OCI-LY1 (cell line): ENCODE results near the gene CRHR1.

ENCODE experiments used
- H2AFZ ChIP-seq: fragments of 200-600 bp; sonication (generic), shearing (Covaris generic); 2 replicates; pipeline ENCODE4 v1.6.0; 2014; ENCODE audit warnings: antibody characterized with exemption, mild to moderate bottlenecking, low read length
- H3F3A ChIP-seq: fragments of 200-600 bp; sonication (generic), shearing (Covaris generic); 2 replicates; pipeline ENCODE4 v1.6.0; 2014; ENCODE audit warnings: mild to moderate bottlenecking, antibody characterized with exemption, low read length, moderate library complexity; ENCODE audit not compliant: insufficient read depth
- H3K27ac ChIP-seq: fragments of 200-600 bp; sonication (generic); 2 replicates; pipeline ENCODE4 v1.5.1; 2014; ENCODE audit warnings: low read length, mixed run types, mild to moderate bottlenecking, low read depth; ENCODE audit not compliant: poor library complexity, severe bottlenecking
- H3K27me3 ChIP-seq: fragments of 200-600 bp; sonication (generic); 2 replicates; pipeline ENCODE4 v1.6.0; 2014; ENCODE audit warnings: antibody characterized with exemption, mild to moderate bottlenecking, low read length, moderate library complexity; ENCODE audit not compliant: insufficient read depth
- H3K36me3 ChIP-seq: fragments of 200-600 bp; sonication (generic); 2 replicates; pipeline ENCODE4 v1.6.1; 2014; ENCODE audit warnings: mild to moderate bottlenecking, antibody characterized with exemption, low read length, moderate library complexity, mixed read lengths; ENCODE audit not compliant: insufficient read depth
- H3K4me1 ChIP-seq: fragments of 200-600 bp; sonication (generic); 2 replicates; pipeline ENCODE4 v1.5.1; 2014; ENCODE audit warnings: mild to moderate bottlenecking, low read length, moderate library complexity; ENCODE audit not compliant: insufficient read depth, severe bottlenecking
- H3K4me2 ChIP-seq: fragments of 200-600 bp; sonication (generic), shearing (Covaris generic); 2 replicates; pipeline ENCODE4 v1.6.1; 2014; ENCODE audit warnings: low read length
- H3K4me3 ChIP-seq: fragments of 200-600 bp; sonication (generic); 2 replicates; pipeline ENCODE4 v1.5.1; 2014; ENCODE audit warnings: low read length, low read depth, mild to moderate bottlenecking, mixed read lengths; ENCODE audit not compliant: poor library complexity, severe bottlenecking
- H3K79me2 ChIP-seq: fragments of 200-600 bp; shearing (Covaris generic); 2 replicates; pipeline ENCODE4 v1.6.1; 2016; ENCODE audit warnings: mixed run types, low read length, mixed read lengths; ENCODE audit not compliant: insufficient read depth
- H3K9ac ChIP-seq: fragments of 200-600 bp; sonication (generic), shearing (Covaris generic); 2 replicates; pipeline ENCODE4 v1.6.1; 2014; ENCODE audit warnings: mild to moderate bottlenecking, low read length, mixed read lengths
- H3K9me2 ChIP-seq: fragments of 200-600 bp; sonication (generic), shearing (Covaris generic); 2 replicates; pipeline ENCODE4 v1.6.1; 2014; ENCODE audit warnings: low read depth, mild to moderate bottlenecking, low read length, mixed read lengths
- H3K9me3 ChIP-seq: fragments of 200-600 bp; shearing (Covaris generic); 2 replicates; pipeline ENCODE4 v1.6.1; 2014; ENCODE audit warnings: low read length, mixed read lengths
- H4K20me1 ChIP-seq: fragments of 200-600 bp; sonication (generic), shearing (Covaris generic); 2 replicates; pipeline ENCODE4 v1.6.0; 2016; ENCODE audit warnings: mild to moderate bottlenecking, low read length; ENCODE audit not compliant: insufficient read depth
- CTCF ChIP-seq: fragments of 200-600 bp; sonication (generic), shearing (Covaris generic); IDR thresholded peaks from 2 replicates; pipeline ENCODE4 v1.5.1; 2017; ENCODE audit warnings: mild to moderate bottlenecking, antibody characterized with exemption, low read length, moderate library complexity, mixed read lengths
- EZH2 ChIP-seq: fragments of 200-600 bp; sonication (generic), shearing (Covaris generic); IDR thresholded peaks from 2 replicates; pipeline ENCODE4 v1.8.0; 2017; ENCODE audit warnings: borderline replicate concordance, mixed run types, mild to moderate bottlenecking, antibody characterized with exemption, low read length, moderate library complexity, mixed read lengths

CRHR1 gene

GRCh38 chr17:45863857-45864654 lies 79.9 kb downstream of the CRHR1 start:
- H4K20me1 ChIP-seq, result no peaks in the 10 kb centered on the region
- H3K36me3 ChIP-seq, result no peaks in the 10 kb centered on the region; the same call in 1 of the 2 replicates
- TF ChIP-seq EZH2 (no peak), CTCF (no peak)
- no peaks in the 10 kb centered on the region for H3K79me2 ChIP-seq
- no peak overlapping the region for H3K27ac ChIP-seq
- H3K9me2 ChIP-seq, result no peaks in the 10 kb centered on the region
- H3K9ac ChIP-seq, result no peak overlapping the region
- H3K4me2 ChIP-seq, result no peak overlapping the region
- no peak overlapping the region for H2AFZ ChIP-seq
- no peak overlapping the region for H3K4me3 ChIP-seq
- H3F3A ChIP-seq, result no peaks in the 10 kb centered on the region
- no peaks in the 10 kb centered on the region for H3K4me1 ChIP-seq
- H3K9me3 ChIP-seq, result 0 out of 2 replicates have a peak, but pooled peaks cover 4% of the 10 kb centered on the region
- no peaks in the 10 kb centered on the region; the same call in 1 of the 2 replicates for H3K27me3 ChIP-seq

- H4K20me1 ChIP-seq, result no peaks in the 10 kb centered on the region
- H3K9me3 ChIP-seq, result 0 out of 2 replicates have a peak, but pooled peaks cover 4% of the 10 kb centered on the region
- no peak overlapping the region for H3K27ac ChIP-seq
- H3F3A ChIP-seq, result no peaks in the 10 kb centered on the region
- H3K9me2 ChIP-seq, result no peaks in the 10 kb centered on the region
- no peaks in the 10 kb centered on the region; the same call in 1 of the 2 replicates for H3K36me3 ChIP-seq
- H3K79me2 ChIP-seq, result no peaks in the 10 kb centered on the region
- H3K4me2 ChIP-seq, result no peak overlapping the region
- no peak overlapping the region for H3K4me3 ChIP-seq
- H3K9ac ChIP-seq, result no peak overlapping the region
- H3K4me1 ChIP-seq, result no peaks in the 10 kb centered on the region
- no peaks in the 10 kb centered on the region; the same call in 1 of the 2 replicates for H3K27me3 ChIP-seq
- no peak for TF ChIP-seq CTCF
- no peak for TF ChIP-seq EZH2
- no peak overlapping the region for H2AFZ ChIP-seq
These were observed 83.1 kb downstream of the CRHR1 start for GRCh38 chr17:45867171-45867570.

- Histone ChIP-seq H3K79me2 (no peaks in the 10 kb centered on the region), H3K4me3 (no peak overlapping the region), H3K4me1 (no peaks in the 10 kb centered on the region), H3K9me3 (0 out of 2 replicates have a peak, but pooled peaks cover 4% of the 10 kb centered on the region), H3K9me2 (no peaks in the 10 kb centered on the region), H4K20me1 (no peaks in the 10 kb centered on the region), H3K4me2 (no peak overlapping the region), H3K36me3 (no peaks in the 10 kb centered on the region; the same call in 1 of the 2 replicates), H3K27ac (no peak overlapping the region), H3K9ac (no peak overlapping the region), H3K27me3 (no peaks in the 10 kb centered on the region; the same call in 1 of the 2 replicates), H2AFZ (no peak overlapping the region), H3F3A (no peaks in the 10 kb centered on the region)
- TF ChIP-seq CTCF, result no peak
- no peak for TF ChIP-seq EZH2
These were observed 83.6 kb downstream of the CRHR1 start for GRCh38 chr17:45867702-45868101.
